SU-DHL-6 (cell line): ENCODE data around the gene NMT1.

Source experiments
- H2AFZ ChIP-seq: fragments of 200-600 bp; sonication (generic); 2 replicates; pipeline ENCODE4 v1.6.1; 2014; ENCODE audit warnings: low read depth, mild to moderate bottlenecking, moderate library complexity, mixed read lengths, antibody characterized with exemption, low read length; ENCODE audit not compliant: severe bottlenecking
- H3F3A ChIP-seq: fragments of 200-600 bp; shearing (Covaris generic); 2 replicates; pipeline ENCODE4 v1.6.0; 2016; ENCODE audit warnings: antibody characterized with exemption, mild to moderate bottlenecking; ENCODE audit not compliant: insufficient read depth
- H3K27ac ChIP-seq: fragments of 200-600 bp; sonication (generic); 2 replicates; pipeline ENCODE4 v1.5.1; 2016; ENCODE audit warnings: low read depth, mild to moderate bottlenecking, low read length, moderate library complexity, mixed read lengths
- H3K27me3 ChIP-seq: fragments of 200-600 bp; sonication (generic), shearing (Covaris generic); 2 replicates; pipeline ENCODE4 v1.6.0; 2014; ENCODE audit warnings: mild to moderate bottlenecking, low read length
- H3K36me3 ChIP-seq: fragments of 200-600 bp; sonication (generic); 2 replicates; pipeline ENCODE4 v1.6.1; 2014; ENCODE audit warnings: mild to moderate bottlenecking, low read length, mixed read lengths
- H3K4me2 ChIP-seq: fragments of 300-600, 200-600 bp; shearing (Covaris generic), sonication (generic); 2 replicates; pipeline ENCODE4 v1.6.0; 2014; ENCODE audit warnings: low read length, low read depth, mild to moderate bottlenecking; ENCODE audit not compliant: poor library complexity, severe bottlenecking
- H3K4me3 ChIP-seq: fragments of 200-600 bp; sonication (generic); 2 replicates; pipeline ENCODE4 v1.5.1; 2014; ENCODE audit warnings: antibody characterized with exemption, low read length, mild to moderate bottlenecking, mixed read lengths; ENCODE audit not compliant: insufficient read depth, poor library complexity, severe bottlenecking
- H3K79me2 ChIP-seq: fragments of 200-600 bp; sonication (generic); 2 replicates; pipeline ENCODE4 v1.6.1; 2014; ENCODE audit warnings: mild to moderate bottlenecking, low read length, moderate library complexity; ENCODE audit not compliant: insufficient read depth
- H3K9ac ChIP-seq: fragments of 200-600 bp; sonication (generic); 2 replicates; pipeline ENCODE4 v1.7.0; 2014; ENCODE audit warnings: mild to moderate bottlenecking, low read length
- H3K9me2 ChIP-seq: fragments of 200-600 bp; sonication (generic); replicated peaks from 2 replicates; pipeline ENCODE4 v1.6.1; 2014; ENCODE audit warnings: low read length; ENCODE audit not compliant: insufficient read depth
- H3K9me3 ChIP-seq: fragments of 200-600 bp; sonication (generic); 2 replicates; pipeline ENCODE4 v1.6.1; 2014; ENCODE audit warnings: low read length, mixed read lengths; ENCODE audit not compliant: insufficient read depth
- H4K20me1 ChIP-seq: fragments of 200-600 bp; sonication (generic); 2 replicates; pipeline ENCODE4 v1.6.1; 2014; ENCODE audit warnings: low read depth, mild to moderate bottlenecking, antibody characterized with exemption, low read length, moderate library complexity, mixed read lengths
- CTCF ChIP-seq: fragments of 200-600 bp; sonication (generic); IDR thresholded peaks from one replicate; pipeline ENCODE4 v1.5.1; 2017; ENCODE audit warnings: antibody characterized with exemption, mild to moderate bottlenecking, low read length, moderate library complexity; ENCODE audit not compliant: insufficient read depth, poor library complexity, severe bottlenecking
- EZH2phosphoT487 ChIP-seq: fragments of 200-600 bp; sonication (generic), shearing (Covaris generic); conservative IDR thresholded peaks from 2 replicates; pipeline ENCODE4 v1.6.1; 2018; ENCODE audit warnings: mild to moderate bottlenecking, antibody characterized with exemption, low read length, moderate library complexity, mixed read lengths

NMT1 gene

GRCh38 chr17:45127207-45127547 lies 66.1 kb downstream of the NMT1 start:
- Histone ChIP-seq H3K4me2 (no peak overlapping the region), H2AFZ (no peak overlapping the region), H3K27me3 (no peaks in the 10 kb centered on the region), H3K36me3 (no peaks in the 10 kb centered on the region), H3F3A (no peaks in the 10 kb centered on the region), H3K27ac (no peak overlapping the region), H4K20me1 (no peaks in the 10 kb centered on the region), H3K4me3 (no peak overlapping the region), H3K9me3 (no peaks in the 10 kb centered on the region), H3K9me2 (no peaks in the 10 kb centered on the region), H3K79me2 (no peaks in the 10 kb centered on the region), H3K9ac (no peak overlapping the region)
- no peak for TF ChIP-seq CTCF
- no peak for TF ChIP-seq EZH2phosphoT487

- Histone ChIP-seq H4K20me1 (no peaks in the 10 kb centered on the region), H2AFZ (no peak overlapping the region), H3K4me3 (no peak overlapping the region), H3K9me3 (no peaks in the 10 kb centered on the region), H3K36me3 (no peaks in the 10 kb centered on the region), H3K27ac (no peak overlapping the region), H3K27me3 (no peaks in the 10 kb centered on the region), H3K9me2 (no peaks in the 10 kb centered on the region), H3K4me2 (no peak overlapping the region), H3K9ac (no peak overlapping the region), H3F3A (no peaks in the 10 kb centered on the region), H3K79me2 (no peaks in the 10 kb centered on the region)
- TF ChIP-seq EZH2phosphoT487 (no peak), CTCF (no peak)
Measured at GRCh38 chr17:45127548-45128300, 66.6 kb downstream of the NMT1 start.

- no peak overlapping the region for H2AFZ ChIP-seq
- H3K9me3 ChIP-seq: no peaks in the 10 kb centered on the region
- H4K20me1 ChIP-seq: no peaks in the 10 kb centered on the region
- H3K27ac ChIP-seq: no peak overlapping the region
- H3K36me3 ChIP-seq: no peaks in the 10 kb centered on the region
- no peaks in the 10 kb centered on the region for H3K27me3 ChIP-seq
- H3F3A ChIP-seq: no peaks in the 10 kb centered on the region
- no peak overlapping the region for H3K9ac ChIP-seq
- H3K79me2 ChIP-seq: no peaks in the 10 kb centered on the region
- no peak for TF ChIP-seq EZH2phosphoT487
- TF ChIP-seq CTCF: no peak
- no peak overlapping the region for H3K4me2 ChIP-seq
- no peak overlapping the region for H3K4me3 ChIP-seq
- no peaks in the 10 kb centered on the region for H3K9me2 ChIP-seq
Measured at GRCh38 chr17:45128331-45128730, 67.2 kb downstream of the NMT1 start.
